ENCODE measurements around the gene APMAP.

- TF ChIP-seq CTCF (IDR thresholded peaks at IDR 0.05) (no peak), POLR2A (IDR thresholded peaks at IDR 0.05) (no peak), POLR2AphosphoS5 (IDR thresholded peaks at IDR 0.05) (no peak)
These were observed 14.8 kb downstream of the APMAP start for GRCh38 chr20:24977797-24978196.

Measured in prostate gland (tissue), 2 donors.